Pancreas (tissue), 10 donors: ENCODE measurements around the gene TRAPPC3L. TPM values are rescaled to one million over a fixed set of nuclear protein-coding genes. Genes with fewer than 3 reads are reported as not detected.

Source experiments
- ATAC-seq, 4 donors: fragments of 200-7000 bp; cut with Tn5 transposase; one replicate each; pipeline versions ENCODE4 v1.8.0 to v1.9.1; 2020; ENCODE audit warnings: mild to moderate bottlenecking in 4 of 4, moderate library complexity in 4 of 4
- DNase-seq, 6 donors: peaks; one replicate each; pipeline ENCODE4 v3.0.0-alpha.2; 2020
- FAIRE-seq: peaks from 2 replicates; lab custom pipeline; 2012; peaks lifted over from hg19 to GRCh38; lab: Jason Lieb, UNC
- H3K27ac ChIP-seq, 4 donors: fragments of 200-600 bp; sonication (generic); 1 replicate in 3 of 4; 2 replicates in 1 of 4; pipeline versions ENCODE4 v1.5.0 to v1.8.0; 2020
- H3K27me3 ChIP-seq, 4 donors: fragments of 200-600 bp; one replicate each; pipeline ENCODE4 v1.8.0; 2021
- H3K36me3 ChIP-seq, 3 donors: fragments of 200-600 bp; sonication (generic) in 1 of 3; one replicate each; pipeline versions ENCODE4 v1.5.0 to v1.8.0; 2020 to 2021
- H3K4me1 ChIP-seq, 3 donors: fragments of 200-600 bp; one replicate each; pipeline ENCODE4 v1.8.0; 2021
- H3K4me3 ChIP-seq, 4 donors: fragments of 200-600 bp; sonication (generic) in 2 of 4; one replicate each; pipeline versions ENCODE4 v1.5.0 to v1.8.0; 2020 to 2021
- H3K9me3 ChIP-seq, 4 donors: fragments of 200-600 bp; one replicate each; pipeline ENCODE4 v1.8.0; 2021
- WGBS, 2 donors: extraction: QIAGEN DNeasy Blood & Tissue Kit; methylation state at CpG; one replicate each; pipeline ENCODE4 v1.1.7; 2013; 5-methylcytosine and 5-hydroxymethylcytosine counted together
- intact Hi-C, 3 donors: fragments of 100-400 bp; cut with DNase I; formaldehyde crosslinking; loops; one replicate each; pipeline versions ENCODE4 v1.11.1 to v1.14.2; 2022
- polyA plus RNA-seq, 2 donors: library from polyadenylated mRNA; stranded (reverse); fragments of 200-250 nt; gene quantifications; one replicate each; pipeline ENCODE4 v1.2.3, GENCODE V29; 2013
- total RNA-seq, 6 donors: library from RNA; stranded (reverse); fragmentation: NEBNext Ultra II Directional in 4 of 6; extraction: Animal tissue kit (Norgen Biotek cat#: 25700) in 4 of 6; gene quantifications; one replicate each; pipeline versions ENCODE4 v1.2.1 to v1.2.4, GENCODE V29; 2021 to 2023
- TF ChIP-seq, protein P1 (sequence below), 4 donors: fragments of 200-600 bp; sonication (generic) in 3 of 4; IDR thresholded peaks; one replicate each; pipeline versions ENCODE4 v1.5.0 to v1.8.0; 2021; ENCODE audit warnings: antibody characterized with exemption in 4 of 4
- donor health status: healthy with polysubstance abuse.
- donor health status: DM: no; HTN: no; CAD: no; lungs with moderate emphysema.
- donor health status: DM: no; HTN: no; CAD: no.
- donor health status: control.
- donor health status: control.
- donor health status: Bipolar disorder and iron deficiency.
- donor health status: DM: yes; HTN: yes; CAD: no.
- donor health status: DM: no; HTN: no; CAD: no.
- donor health status: DM: no; HTN: no; CAD: no.
- donor health status: DM: yes; HTN: yes; CAD: no.

TRAPPC3L gene
- total and polyA plus RNA-seq, 8 donors: 0.12 TPM; not detected in 7

DNA sequence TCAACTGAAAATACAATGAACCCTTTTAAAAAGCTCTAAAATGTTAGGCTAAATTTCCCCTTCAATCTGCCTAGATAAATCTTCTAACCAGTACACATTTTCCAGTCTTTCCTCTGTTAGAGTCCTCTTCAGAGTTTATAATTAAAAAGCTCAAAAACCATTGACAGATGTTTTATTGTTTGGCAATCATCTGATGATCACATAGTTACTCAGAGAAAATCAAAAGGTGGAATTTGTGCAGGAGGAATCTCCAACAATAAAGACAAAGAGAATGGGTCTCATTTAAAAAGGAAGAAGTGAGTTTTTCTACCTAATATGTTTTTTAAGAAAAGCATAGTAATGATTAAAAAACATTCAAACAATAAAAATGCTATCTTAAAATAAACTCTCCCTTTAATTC lies 3.1 kb downstream of the TRAPPC3L start:
- intact Hi-C loops: no loop called here
- Histone ChIP-seq H3K27me3 (peaks cover 0 to 8% (median 0%) of the 10 kb centered on the region in 4 donors), H3K36me3 (no peaks in the 10 kb centered on the region), H3K27ac (no peak overlapping the region), H3K9me3 (no peaks in the 10 kb centered on the region), H3K4me3 (no peak overlapping the region), H3K4me1 (no peaks in the 10 kb centered on the region)
- DNase-seq: no peak
- TF ChIP-seq, protein P1, sequence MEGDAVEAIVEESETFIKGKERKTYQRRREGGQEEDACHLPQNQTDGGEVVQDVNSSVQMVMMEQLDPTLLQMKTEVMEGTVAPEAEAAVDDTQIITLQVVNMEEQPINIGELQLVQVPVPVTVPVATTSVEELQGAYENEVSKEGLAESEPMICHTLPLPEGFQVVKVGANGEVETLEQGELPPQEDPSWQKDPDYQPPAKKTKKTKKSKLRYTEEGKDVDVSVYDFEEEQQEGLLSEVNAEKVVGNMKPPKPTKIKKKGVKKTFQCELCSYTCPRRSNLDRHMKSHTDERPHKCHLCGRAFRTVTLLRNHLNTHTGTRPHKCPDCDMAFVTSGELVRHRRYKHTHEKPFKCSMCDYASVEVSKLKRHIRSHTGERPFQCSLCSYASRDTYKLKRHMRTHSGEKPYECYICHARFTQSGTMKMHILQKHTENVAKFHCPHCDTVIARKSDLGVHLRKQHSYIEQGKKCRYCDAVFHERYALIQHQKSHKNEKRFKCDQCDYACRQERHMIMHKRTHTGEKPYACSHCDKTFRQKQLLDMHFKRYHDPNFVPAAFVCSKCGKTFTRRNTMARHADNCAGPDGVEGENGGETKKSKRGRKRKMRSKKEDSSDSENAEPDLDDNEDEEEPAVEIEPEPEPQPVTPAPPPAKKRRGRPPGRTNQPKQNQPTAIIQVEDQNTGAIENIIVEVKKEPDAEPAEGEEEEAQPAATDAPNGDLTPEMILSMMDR (IDR thresholded peaks at IDR 0.05): no peak
- ATAC-seq: no peak
- no peak for FAIRE-seq

DNA sequence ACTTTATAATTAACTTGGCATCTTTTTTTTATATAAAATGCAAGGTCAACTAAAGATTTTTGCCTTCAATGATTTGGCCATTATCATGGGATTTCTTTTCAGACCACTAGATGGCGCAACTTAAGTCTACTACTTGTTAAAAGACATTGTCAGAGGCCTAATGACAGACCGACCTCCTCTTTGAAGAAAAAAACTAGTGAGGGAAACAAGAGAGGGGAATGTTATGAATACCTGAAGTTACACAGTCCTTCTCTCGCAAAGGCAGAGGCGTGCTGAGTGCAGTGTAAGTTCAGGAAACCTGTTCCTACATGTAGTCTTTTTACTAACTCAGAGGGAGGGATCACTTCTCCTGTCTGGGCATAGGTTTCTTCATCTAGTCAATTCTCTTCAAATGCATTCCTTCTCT lies 9.3 kb downstream of the TRAPPC3L start:
- DNase-seq: peak in 1 of 6 donors; percentile 9
- intact Hi-C loops: no loop called here
- H3K9me3 ChIP-seq: no peaks in the 10 kb centered on the region
- ATAC-seq: peak in 3 of 4 donors; percentile 74 to 76 (median 75)
- H3K4me3 ChIP-seq: no peak overlapping the region
- no peaks in the 10 kb centered on the region for H3K36me3 ChIP-seq
- 5 to 12% methylated on average over 4 of the region's 4 CpGs for WGBS, 2 donors
- peak; percentile 96 for FAIRE-seq
- TF ChIP-seq, protein P1 (IDR thresholded peaks at IDR 0.05): peak; percentile 55 to 65 (median 58)
- no peaks in the 10 kb centered on the region for H3K27me3 ChIP-seq
- H3K4me1 ChIP-seq: no peaks in the 10 kb centered on the region
- no peak overlapping the region for H3K27ac ChIP-seq

DNA sequence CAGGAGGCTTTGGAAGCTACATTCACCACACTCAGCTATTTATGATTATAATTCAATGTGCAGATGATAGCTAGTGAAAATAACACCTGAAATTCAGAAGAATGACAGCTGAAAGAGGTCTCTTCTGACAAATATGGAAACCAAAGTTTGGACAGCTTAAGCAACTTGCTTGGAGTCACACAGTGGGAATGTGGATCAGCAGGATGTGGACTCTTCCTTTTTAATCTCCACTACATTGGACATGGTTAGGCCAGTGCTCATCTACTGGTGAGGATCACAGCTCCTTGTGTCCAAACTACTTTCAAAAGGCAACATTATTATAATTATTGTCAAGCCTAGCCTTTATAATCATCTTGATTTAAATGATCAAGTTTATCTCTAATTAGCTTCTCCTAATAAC lies 10.4 kb downstream of the TRAPPC3L start:
- Histone ChIP-seq H3K27me3 (no peaks in the 10 kb centered on the region), H3K27ac (no peak overlapping the region), H3K9me3 (no peaks in the 10 kb centered on the region), H3K4me3 (no peak overlapping the region), H3K36me3 (no peaks in the 10 kb centered on the region), H3K4me1 (no peaks in the 10 kb centered on the region)
- no peak for DNase-seq
- intact Hi-C loops: no loop called here
- TF ChIP-seq, protein P1 (IDR thresholded peaks at IDR 0.05): no peak
- FAIRE-seq: no peak
- no peak for ATAC-seq

DNA sequence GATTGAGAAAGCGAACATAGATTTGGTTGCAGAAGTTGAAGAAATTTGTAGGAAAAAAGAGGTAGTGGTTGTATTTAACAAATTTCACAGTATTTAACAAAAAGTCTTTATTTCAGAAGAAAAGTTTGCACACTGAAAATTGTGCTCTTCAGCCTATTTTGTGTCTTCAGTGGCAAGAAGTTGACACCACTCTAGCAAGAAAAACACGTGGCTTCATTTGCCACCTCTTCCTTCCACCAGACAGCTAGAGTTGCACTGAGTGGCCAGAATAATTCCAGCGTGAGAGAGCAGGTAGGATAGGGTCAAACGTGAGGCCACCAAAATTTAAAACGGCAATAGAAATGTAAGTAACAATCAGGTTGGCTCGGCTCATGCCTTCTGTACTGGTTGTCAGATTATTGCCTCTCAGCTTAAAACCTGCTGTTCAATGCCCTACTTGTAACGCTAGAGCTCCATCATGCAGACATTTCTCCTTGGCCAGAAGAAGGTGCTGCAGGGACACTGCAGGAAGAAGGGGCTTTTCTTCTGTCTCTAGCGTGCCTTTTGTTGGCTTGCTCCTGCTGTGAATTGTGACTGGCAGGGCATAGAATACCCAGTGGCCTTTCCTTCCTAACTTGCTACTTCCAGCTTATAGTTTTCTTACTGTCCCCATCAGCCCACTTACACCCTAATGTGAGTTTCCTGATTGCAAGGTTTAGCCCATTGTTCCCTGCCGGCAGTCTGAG lies 12.1 kb downstream of the TRAPPC3L start:
- intact Hi-C loops: no loop called here
- ATAC-seq: no peak
- no peak overlapping the region for H3K27ac ChIP-seq
- no peak overlapping the region for H3K4me3 ChIP-seq
- DNase-seq: no peak
- WGBS, 2 donors: 47 to 48% methylated on average over 9 of the region's 9 CpGs
- no peaks in the 10 kb centered on the region for H3K36me3 ChIP-seq
- no peaks in the 10 kb centered on the region for H3K4me1 ChIP-seq
- TF ChIP-seq, protein P1 (IDR thresholded peaks at IDR 0.05): no peak
- FAIRE-seq: no peak
- H3K27me3 ChIP-seq: no peaks in the 10 kb centered on the region
- H3K9me3 ChIP-seq: no peaks in the 10 kb centered on the region
